Esophagus muscularis mucosa (tissue), 4 donors: ENCODE measurements around the gene KRTAP4-7.
"Not testable (repeated sequence)": the region's sequence is repeated elsewhere in the genome, so short reads cannot be mapped to it uniquely, and the experiment has no call there.

ENCODE experiments used
- EP300 ChIP-seq: sonication (generic); formaldehyde crosslinking; IDR thresholded peaks from one replicate; pipeline ENCODE4 v1.6.1; 2017; ENCODE audit warnings: antibody characterized with exemption
- POLR2A ChIP-seq: fragments of 450-650 bp; IDR thresholded peaks from one replicate; pipeline ENCODE4 v1.6.1; 2017; ENCODE audit warnings: antibody characterized with exemption, moderate library complexity, mild to moderate bottlenecking, low read depth
- POLR2AphosphoS5 ChIP-seq, 2 donors: sonication (generic); formaldehyde crosslinking; IDR thresholded peaks; one replicate each; pipeline ENCODE4 v1.6.1; 2017; ENCODE audit warnings: antibody characterized with exemption in 2 of 2
- TF ChIP-seq, protein P1 (sequence below), 3 experiments: fragments of 200-600 bp in 2 of 3; fragments of 450-650 bp in 1 of 3; sonication (generic) in 2 of 3; IDR thresholded peaks; one replicate each; pipeline ENCODE4 v1.5.1; 2017 to 2019; ENCODE audit warnings: antibody characterized with exemption in 3 of 3, mild to moderate bottlenecking in 2 of 3, moderate library complexity in 1 of 3

DNA sequence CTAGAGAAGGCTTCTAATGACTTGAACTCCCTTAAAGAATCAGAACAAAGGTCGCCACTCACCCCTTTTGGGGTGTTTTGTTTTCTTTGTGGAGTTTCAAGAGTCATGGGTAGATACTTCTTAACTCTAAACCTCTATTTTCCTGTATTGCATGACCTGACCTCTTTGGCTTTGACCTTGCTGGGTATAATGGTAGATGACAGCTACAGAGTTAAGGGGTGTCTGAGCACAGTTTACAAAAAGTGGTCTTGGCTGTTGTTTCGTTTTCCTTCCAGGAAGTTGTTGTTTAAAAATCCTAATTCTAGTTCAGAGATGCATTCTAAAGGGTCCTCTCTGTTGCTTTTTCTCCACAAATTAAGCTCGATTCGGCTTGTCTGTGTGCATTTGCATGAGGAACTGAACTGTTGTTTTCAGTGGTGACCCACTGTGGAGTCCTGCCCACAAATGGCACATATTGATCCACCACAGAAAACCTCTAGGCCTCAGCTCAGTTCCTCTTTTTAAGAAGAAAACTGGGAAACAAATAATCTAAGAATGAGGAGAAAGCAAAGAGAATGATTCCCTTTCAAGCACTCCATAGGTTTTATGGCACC, 4.9 kb downstream of the KRTAP4-7 start:
- not testable (repeated sequence) for TF ChIP-seq EP300; POLR2A; POLR2AphosphoS5 (IDR thresholded peaks at IDR 0.05)
- TF ChIP-seq, protein P1, sequence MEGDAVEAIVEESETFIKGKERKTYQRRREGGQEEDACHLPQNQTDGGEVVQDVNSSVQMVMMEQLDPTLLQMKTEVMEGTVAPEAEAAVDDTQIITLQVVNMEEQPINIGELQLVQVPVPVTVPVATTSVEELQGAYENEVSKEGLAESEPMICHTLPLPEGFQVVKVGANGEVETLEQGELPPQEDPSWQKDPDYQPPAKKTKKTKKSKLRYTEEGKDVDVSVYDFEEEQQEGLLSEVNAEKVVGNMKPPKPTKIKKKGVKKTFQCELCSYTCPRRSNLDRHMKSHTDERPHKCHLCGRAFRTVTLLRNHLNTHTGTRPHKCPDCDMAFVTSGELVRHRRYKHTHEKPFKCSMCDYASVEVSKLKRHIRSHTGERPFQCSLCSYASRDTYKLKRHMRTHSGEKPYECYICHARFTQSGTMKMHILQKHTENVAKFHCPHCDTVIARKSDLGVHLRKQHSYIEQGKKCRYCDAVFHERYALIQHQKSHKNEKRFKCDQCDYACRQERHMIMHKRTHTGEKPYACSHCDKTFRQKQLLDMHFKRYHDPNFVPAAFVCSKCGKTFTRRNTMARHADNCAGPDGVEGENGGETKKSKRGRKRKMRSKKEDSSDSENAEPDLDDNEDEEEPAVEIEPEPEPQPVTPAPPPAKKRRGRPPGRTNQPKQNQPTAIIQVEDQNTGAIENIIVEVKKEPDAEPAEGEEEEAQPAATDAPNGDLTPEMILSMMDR (IDR thresholded peaks at IDR 0.05): not testable (repeated sequence)
